Measurements from ENCODE around the gene KRTAP10-7.

DNA sequence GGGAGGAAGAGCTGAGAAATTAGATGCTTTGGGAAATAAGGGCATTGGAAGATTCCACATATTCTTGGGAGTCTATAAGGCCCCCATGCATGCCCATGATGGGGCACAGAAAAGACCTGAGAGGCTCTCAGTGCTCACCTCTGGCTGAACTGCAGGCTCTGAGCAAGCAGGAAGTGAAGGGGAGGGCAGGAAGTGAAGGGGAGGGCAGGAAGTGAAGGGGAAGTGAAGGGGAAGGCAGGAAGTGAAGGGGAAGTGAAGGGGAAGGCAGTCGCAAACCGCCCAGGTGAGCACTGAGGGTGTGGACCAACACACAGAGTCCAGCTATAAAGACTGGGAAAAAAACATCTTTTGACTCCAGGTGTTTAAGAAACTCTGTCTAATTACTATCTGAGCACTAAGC lies 30.0 kb downstream of the KRTAP10-7 start:
- no peak for TF ChIP-seq CTCF (IDR thresholded peaks at IDR 0.05; ENCODE audit: insufficient read depth, low read depth, low read length)
- TF ChIP-seq EZH2 (IDR thresholded peaks at IDR 0.05; ENCODE audit: insufficient read depth, low read length) = no peak

Data from astrocyte (in vitro differentiated cells and primary cell).